ENCODE measurements around the gene TPD52L2. TPM values are rescaled to one million over a fixed set of nuclear protein-coding genes. Genes with fewer than 3 reads are reported as not detected.
A peak's percentile ranks its signal among the peaks of the same experiment; 100 is the strongest.

The TPD52L2 gene
- total RNA-seq: 145 and 153 TPM in 2 replicates

GRCh38 chr20:63864978-63865640 is at the start of gene TPD52L2:
TSS of gene TPD52L2 (plus strand) at chr20:63865270. CDS start at chr20:63865366, 96 bp downstream.

GRCh38 chr20:63830841-63831588 is 34.1 kb upstream of the TPD52L2 start, which contains the start of gene ZBTB46:
TSS of gene ZBTB46 (minus strand) at chr20:63831264. CDS start at chr20:63790757, 40,507 bp downstream.

GRCh38 chr20:63861365-63861934 is 3.6 kb upstream of the TPD52L2 start, which contains the start of gene ABHD16B:
TSS of gene ABHD16B (plus strand) at chr20:63861498. CDS start at chr20:63861541, 43 bp downstream.

GRCh38 chr20:63894358-63895201 is 29.5 kb downstream of the TPD52L2 start, which contains the start of gene DNAJC5:
TSS of gene DNAJC5 (plus strand) at chr20:63895126. CDS start at chr20:63928346, 33,220 bp downstream.

Small RNA genes lying within 50 kb of the gene (small RNA-seq; reads per million reads assigned to genes)
- gene MIR941-2 (ENCODE audit: low replicate concordance) (not detected), gene MIR941-4 (ENCODE audit: low replicate concordance) (not detected), gene MIR941-5 (ENCODE audit: low replicate concordance) (not detected), gene RNU1-134P (ENCODE audit: low replicate concordance) (4.5 reads per million, percentile 86 among the genes with 10 or more reads in this experiment)

Other genes with a start within 250 kb of the TPD52L2 start
- 11.2 and 16.0 TPM in 2 replicates for gene GMEB2, start 238.2 kb upstream of the TPD52L2 start, total RNA-seq
- gene STMN3, start 211.8 kb upstream of the TPD52L2 start, total RNA-seq: 9.2 and 41.1 TPM in 2 replicates
- 24.5 and 29.5 TPM in 2 replicates for gene RTEL1, start 207.0 kb upstream of the TPD52L2 start, total RNA-seq
- gene TNFRSF6B, start 168.6 kb upstream of the TPD52L2 start, total RNA-seq: 3.9 and 35.9 TPM in 2 replicates
- 43.4 and 45.5 TPM in 2 replicates for gene ARFRP1, start 157.3 kb upstream of the TPD52L2 start, total RNA-seq
- gene ZGPAT, start 157.2 kb upstream of the TPD52L2 start, total RNA-seq: 20.6 and 24.9 TPM in 2 replicates
- 3.1 and 4.2 TPM in 2 replicates for gene LIME1, start 128.6 kb upstream of the TPD52L2 start, total RNA-seq
- gene SLC2A4RG, start 125.5 kb upstream of the TPD52L2 start, total RNA-seq: 27.6 and 54.1 TPM in 2 replicates
- 3.3 and 20.5 TPM in 2 replicates for gene ZBTB46, start 34.0 kb upstream of the TPD52L2 start, total RNA-seq
- gene ABHD16B, start 3.8 kb upstream of the TPD52L2 start, total RNA-seq: not detected in 2 replicates
- gene DNAJC5, start 29.9 kb downstream of the TPD52L2 start, total RNA-seq: 51.9 and 77.0 TPM in 2 replicates
- 21.2 and 33.5 TPM in 2 replicates for gene UCKL1, start 91.1 kb downstream of the TPD52L2 start, total RNA-seq
- gene ZNF512B, start 104.7 kb downstream of the TPD52L2 start, total RNA-seq: 10.9 and 16.0 TPM in 2 replicates
- gene SAMD10, start 114.4 kb downstream of the TPD52L2 start, total RNA-seq: 1.7 and 2.6 TPM in 2 replicates
- gene PRPF6, start 115.9 kb downstream of the TPD52L2 start, total RNA-seq: 48.2 and 74.4 TPM in 2 replicates
- 0.88 and 1.4 TPM in 2 replicates for gene C20orf204, start 170.9 kb downstream of the TPD52L2 start, total RNA-seq
- 0.43 TPM in 1 of 2 replicates, not detected in the other for gene SOX18, start 184.4 kb downstream of the TPD52L2 start, total RNA-seq
- gene TCEA2, start 197.9 kb downstream of the TPD52L2 start, total RNA-seq: 13.9 and 27.6 TPM in 2 replicates
- gene RGS19, start 214.2 kb downstream of the TPD52L2 start, total RNA-seq: 12.0 and 39.1 TPM in 2 replicates
- 0.86 and 0.88 TPM in 2 replicates for gene OPRL1, start 214.8 kb downstream of the TPD52L2 start, total RNA-seq
- gene LKAAEAR1, start 219.1 kb downstream of the TPD52L2 start, total RNA-seq: 0.43 TPM in 1 of 2 replicates, not detected in the other
- not detected in 2 replicates for gene NPBWR2, start 242.3 kb downstream of the TPD52L2 start, total RNA-seq